NK-92 treated with Interleukin-12 subunit alpha and Interleukin-12 subunit beta, amount 100 ng/mL, for 24 hours (cell line): Measurements from ENCODE around the gene PPP3CB.
A peak's percentile ranks its signal among the peaks of the same experiment; 100 is the strongest.

Source experiments
- DNase-seq: peaks from one replicate; lab custom pipeline; 2025; lab: John Stamatoyannopoulos, UW

PPP3CB gene

DNA sequence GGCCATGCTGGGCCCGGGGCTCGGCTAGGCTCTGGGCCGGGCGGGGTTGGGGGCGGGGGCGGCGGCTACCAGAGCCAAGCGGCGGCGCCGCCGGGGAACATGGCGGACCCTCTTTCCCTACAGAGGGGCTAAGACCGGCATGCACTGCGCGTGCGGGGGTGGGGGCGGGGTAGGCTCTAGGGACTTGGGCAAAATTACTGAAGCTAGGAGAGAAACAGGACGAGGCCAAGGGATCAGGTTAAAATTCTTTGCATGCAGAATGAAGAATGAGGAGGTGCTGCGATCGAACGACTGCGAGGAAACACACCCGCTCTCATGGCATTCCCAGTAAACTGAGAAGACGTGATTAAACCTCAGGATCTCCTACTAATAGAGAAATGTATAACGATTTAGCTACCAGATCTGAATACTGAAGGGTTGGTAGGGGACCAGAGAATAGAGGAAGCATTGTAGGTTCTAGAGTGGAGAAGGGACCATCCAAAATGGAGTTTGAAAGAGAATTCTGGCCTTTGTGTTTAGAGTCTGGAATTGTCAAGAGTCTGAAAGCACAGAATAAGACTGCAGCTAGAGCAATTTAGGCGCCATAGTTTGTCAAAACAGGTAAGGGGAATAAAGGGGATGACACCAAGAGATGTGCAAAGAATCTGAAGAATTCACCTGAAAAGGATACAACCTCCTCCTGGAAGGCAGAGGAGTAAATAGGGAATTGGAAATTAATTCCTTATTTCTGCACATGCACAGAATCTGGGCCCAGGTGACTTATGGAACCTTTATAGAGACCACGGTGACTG is at the start of gene PPP3CB:
Gene PPP3CB, minus strand, starts transcription at position 141 of the 791 bp plus-strand sequence. Its CDS starts 135 bp downstream, at position 6.
- DNase-seq: peak; percentile 89

DNA sequence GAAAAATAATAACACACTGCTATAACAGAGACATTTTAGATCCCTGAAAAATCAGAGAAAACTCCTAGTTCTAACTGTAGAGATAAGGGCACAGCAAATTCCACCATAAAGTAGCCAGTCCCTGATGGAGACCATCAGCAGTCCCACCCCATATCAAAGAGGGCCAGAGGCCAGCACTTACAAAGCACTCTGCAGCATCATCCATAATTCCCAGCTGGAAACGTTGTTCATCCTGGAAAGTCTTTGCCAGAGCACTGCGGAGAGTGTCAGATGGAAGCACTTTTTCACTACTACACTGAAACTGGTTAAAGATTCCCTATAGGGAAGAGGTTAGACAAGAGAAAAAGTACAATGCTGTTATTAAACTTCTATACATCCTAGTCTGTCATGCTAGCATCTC is 49.5 kb upstream of the PPP3CB start:
- DNase-seq: no peak

DNA sequence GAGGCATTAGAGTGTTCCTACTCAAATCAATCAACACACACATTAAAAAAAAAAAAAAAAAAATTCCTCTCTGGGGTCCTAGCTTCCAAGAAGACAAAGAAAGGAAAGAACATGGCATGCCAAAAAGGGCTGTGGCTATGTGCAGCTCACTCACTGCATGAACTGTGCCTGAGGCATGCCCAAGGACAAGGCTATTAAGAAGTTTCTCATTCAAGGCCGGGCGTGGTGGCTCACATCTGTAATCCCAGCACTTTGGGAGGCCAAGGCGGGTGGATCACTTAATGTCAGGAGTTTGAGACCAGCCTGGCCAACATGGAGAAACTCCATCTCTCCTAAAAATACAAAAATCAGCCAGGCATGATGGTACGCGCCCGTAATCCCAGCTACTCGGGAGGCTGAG is 41.9 kb upstream of the PPP3CB start:
- DNase-seq: no peak

- no peak for DNase-seq
Observed at GRCh38 chr10:73537288-73537687, 41.5 kb upstream of the PPP3CB start.

DNA sequence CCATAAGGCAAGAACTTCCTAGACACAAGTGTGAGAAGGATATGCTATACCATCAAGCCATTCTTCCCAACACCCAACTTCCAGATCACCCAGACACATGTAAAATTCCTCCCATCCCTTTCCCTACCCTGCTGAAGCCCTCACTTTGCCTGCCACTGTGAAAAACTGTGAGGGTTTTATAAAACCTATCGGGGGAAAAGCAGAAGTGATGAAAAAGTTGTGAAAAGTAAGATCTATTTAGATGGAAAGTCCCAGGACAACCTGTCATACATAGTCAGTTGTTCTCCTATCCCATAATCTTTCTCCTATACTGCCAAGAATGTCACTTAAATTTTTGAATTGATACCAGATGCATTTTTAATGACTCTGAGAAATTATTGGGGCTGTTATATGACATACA is 39.0 kb upstream of the PPP3CB start:
- no peak for DNase-seq

GRCh38 chr10:73529089-73529832 is 33.4 kb upstream of the PPP3CB start:
- peak; percentile 1 for DNase-seq

- no peak for DNase-seq
Observed at GRCh38 chr10:73522263-73522662, 26.4 kb upstream of the PPP3CB start.

GRCh38 chr10:73519336-73519735 is 23.5 kb upstream of the PPP3CB start:
- DNase-seq: no peak

- DNase-seq: no peak
Observed at GRCh38 chr10:73517166-73517888, 21.5 kb upstream of the PPP3CB start.

DNA sequence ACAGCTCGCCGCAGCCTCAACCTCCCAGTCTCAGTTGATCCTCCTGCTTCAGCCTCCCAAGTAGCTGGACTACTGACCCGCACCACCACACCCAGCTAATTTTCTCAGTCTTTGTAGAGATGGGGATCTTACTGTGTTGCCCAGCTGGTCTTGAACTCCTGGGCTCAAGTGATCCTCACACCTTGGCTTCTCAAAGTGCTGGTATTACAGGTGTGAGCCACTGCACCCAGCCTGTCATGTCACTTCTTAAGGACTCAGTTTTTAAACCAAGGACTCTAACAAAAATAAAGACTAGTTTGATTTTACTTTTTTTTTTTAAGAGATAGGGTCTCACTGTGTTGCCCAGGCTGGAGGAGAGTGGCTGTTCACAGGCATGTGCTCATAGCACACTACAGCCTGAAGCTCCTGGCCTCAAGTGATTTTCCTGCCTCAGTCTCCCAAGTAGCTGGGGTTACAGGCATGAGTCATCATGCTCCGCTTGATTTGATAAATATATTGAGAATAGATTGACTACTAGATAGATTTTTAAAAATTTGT is 16.5 kb upstream of the PPP3CB start:
- no peak for DNase-seq

DNA sequence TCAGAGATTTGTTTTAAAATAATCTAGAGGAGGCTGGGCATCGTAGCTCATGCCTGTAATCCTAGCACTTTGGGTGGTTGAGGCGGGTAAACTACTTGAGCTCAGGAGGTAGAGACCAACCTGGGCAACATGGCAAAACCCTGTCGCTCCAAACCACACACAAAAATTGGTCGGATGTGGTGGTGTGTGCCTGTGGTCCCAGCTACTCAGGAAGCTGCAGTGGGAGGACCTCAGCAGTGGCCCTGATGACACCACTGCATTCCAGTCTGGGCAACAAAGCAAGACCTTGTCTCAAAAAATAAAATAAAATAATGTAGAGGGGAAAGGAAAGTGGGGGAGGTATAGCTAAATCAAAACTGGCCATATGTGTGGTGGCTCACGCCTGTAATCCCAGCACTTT is 13.9 kb upstream of the PPP3CB start:
- DNase-seq: no peak

DNA sequence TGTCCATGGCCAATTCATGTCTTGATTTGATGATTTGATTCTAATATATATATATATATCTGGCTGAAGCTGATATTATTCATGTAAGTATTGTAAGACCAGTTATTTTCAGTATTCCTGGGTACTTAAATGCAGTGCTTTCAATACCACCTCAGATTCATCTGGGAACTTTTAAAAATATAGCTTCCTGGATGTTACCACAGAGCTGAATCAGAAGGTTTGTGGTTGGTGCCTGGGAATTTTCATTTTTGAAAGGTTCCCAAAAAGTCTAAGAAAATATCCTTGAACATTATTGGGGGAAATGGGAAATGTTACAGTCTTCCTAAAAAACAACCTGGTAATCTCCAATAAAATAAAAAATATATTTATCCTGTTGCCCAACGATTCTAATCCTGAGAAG is 10.7 kb upstream of the PPP3CB start:
- DNase-seq: no peak

GRCh38 chr10:73506074-73506473 is 10.2 kb upstream of the PPP3CB start:
- no peak for DNase-seq

- DNase-seq: no peak
Observed at GRCh38 chr10:73503037-73503436, 7.2 kb upstream of the PPP3CB start.

DNA sequence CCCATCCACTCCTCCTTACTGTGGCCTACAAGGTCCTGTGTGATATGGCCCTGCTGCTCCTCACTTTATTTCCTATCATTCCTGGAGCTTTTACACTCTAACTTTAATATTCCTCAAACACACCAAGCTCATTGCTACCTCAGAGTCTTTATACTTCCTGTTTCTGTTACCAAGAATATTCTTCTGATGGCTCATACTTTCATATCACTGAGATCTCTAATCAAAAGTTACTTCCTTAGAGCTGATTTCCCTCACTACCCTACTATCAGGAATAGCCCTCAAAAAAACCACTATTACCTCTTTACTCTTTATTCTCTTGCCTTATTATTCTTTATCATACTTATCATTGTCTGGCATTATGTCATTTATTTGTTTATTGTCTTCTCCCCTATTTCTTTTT is 5.8 kb upstream of the PPP3CB start:
- DNase-seq: no peak

- no peak for DNase-seq
Observed at GRCh38 chr10:73497623-73498022, 1.8 kb upstream of the PPP3CB start.

GRCh38 chr10:73495226-73495883 is 469 bp downstream of the PPP3CB start:
- DNase-seq: peak; percentile 90

DNA sequence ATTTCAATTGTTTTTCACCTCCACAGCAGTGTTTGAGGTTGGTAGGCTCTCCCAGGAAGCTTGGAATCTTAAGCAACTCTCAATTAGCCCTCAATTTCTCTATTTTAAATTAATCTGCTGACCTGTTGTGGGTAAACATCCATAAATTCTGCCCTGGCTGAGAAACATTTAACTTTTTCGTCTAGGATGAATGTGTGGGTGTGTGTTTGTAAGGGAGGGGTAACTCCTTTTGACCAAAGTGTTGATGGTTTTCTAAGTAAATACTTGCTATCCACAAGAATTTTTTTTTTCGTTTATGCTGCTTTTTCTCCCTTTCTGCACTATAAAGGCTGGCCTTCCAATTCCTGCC is 973 bp downstream of the PPP3CB start:
- DNase-seq: no peak

- no peak for DNase-seq
Observed at GRCh38 chr10:73494213-73494612, 1.6 kb downstream of the PPP3CB start.

- no peak for DNase-seq
Observed at GRCh38 chr10:73493781-73494180, 2.0 kb downstream of the PPP3CB start.

DNA sequence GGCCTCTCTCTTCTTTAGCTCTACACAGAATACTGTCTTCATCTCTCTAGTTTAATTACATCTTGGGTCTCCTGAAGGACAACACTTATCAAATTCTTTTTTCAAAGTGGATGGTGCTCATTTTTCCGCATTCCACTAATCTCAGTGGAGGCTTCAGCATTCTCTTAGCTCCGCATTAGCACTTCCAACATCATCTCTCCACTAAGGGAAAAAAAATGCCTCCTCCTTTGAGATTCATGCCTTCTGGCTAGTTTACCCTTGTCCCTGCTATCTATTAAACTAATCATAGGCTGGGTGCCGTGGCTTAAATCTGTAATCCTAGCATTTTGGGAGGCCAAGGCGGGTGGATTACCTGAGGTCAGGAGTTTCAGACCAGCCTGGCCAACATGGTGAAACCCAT is 9.2 kb downstream of the PPP3CB start:
- DNase-seq: no peak

- no peak for DNase-seq
Observed at GRCh38 chr10:73485320-73485719, 10.5 kb downstream of the PPP3CB start.
